Measurements from ENCODE around the gene CTRL.
A peak's percentile ranks its signal among the peaks of the same experiment; 100 is the strongest.
"Not testable (repeated sequence)": the region's sequence is repeated elsewhere in the genome, so short reads cannot be mapped to it uniquely, and the experiment has no call there.

Gene CTRL

GRCh38 chr16:67923414-67924116, 8.1 kb downstream of the CTRL start:
- DNase-seq: no peak

GRCh38 chr16:67922740-67923139, 8.9 kb downstream of the CTRL start:
- DNase-seq: no peak

- DNase-seq: no peak
These were observed 9.4 kb downstream of the CTRL start for GRCh38 chr16:67922221-67922620.

GRCh38 chr16:67919622-67920221, 11.9 kb downstream of the CTRL start:
- DNase-seq: no peak

- DNase-seq: peak; percentile 74
These were observed 13.8 kb downstream of the CTRL start for GRCh38 chr16:67917852-67918236.

GRCh38 chr16:67917140-67917851, 14.4 kb downstream of the CTRL start:
- DNase-seq: peak; percentile 55

GRCh38 chr16:67915831-67916723, 15.6 kb downstream of the CTRL start:
- DNase-seq: no peak

- DNase-seq: not testable (repeated sequence)
These were observed 16.2 kb downstream of the CTRL start for GRCh38 chr16:67915496-67915769.

GRCh38 chr16:67914758-67915495, 16.7 kb downstream of the CTRL start:
- DNase-seq: no peak

- DNase-seq: peak; percentile 61
These were observed 21.5 kb downstream of the CTRL start for GRCh38 chr16:67910158-67910557.

- no peak for DNase-seq
These were observed 22.5 kb downstream of the CTRL start for GRCh38 chr16:67909056-67909742.

GRCh38 chr16:67907397-67908180, 24.1 kb downstream of the CTRL start:
- peak; percentile 52 for DNase-seq

- no peak for DNase-seq
These were observed 28.8 kb downstream of the CTRL start for GRCh38 chr16:67902831-67903230.

GRCh38 chr16:67901734-67902133, 29.9 kb downstream of the CTRL start:
- no peak for DNase-seq

GRCh38 chr16:67897231-67897630, 34.4 kb downstream of the CTRL start:
- no peak for DNase-seq

GRCh38 chr16:67893743-67894399, 37.8 kb downstream of the CTRL start:
- no peak for DNase-seq

- DNase-seq: peak; percentile 95
These were observed 38.5 kb downstream of the CTRL start, which contains the start of gene PSKH1 for GRCh38 chr16:67892899-67893742. PSKH1 (plus strand) TSS chr16:67893254; CDS start chr16:67908750, 15,496 bp downstream.

GRCh38 chr16:67892375-67892774, 39.3 kb downstream of the CTRL start:
- DNase-seq: no peak

GRCh38 chr16:67888331-67888730, 43.3 kb downstream of the CTRL start:
- DNase-seq: no peak

Measured in activated CD8-positive, alpha-beta memory T cell treated with anti-CD3 and anti-CD28 coated beads, Interleukin-2, amount 50 U/mL, for 48 hours (primary cell).